PFSK-1 (cell line): ENCODE data around the gene DYNC1LI1.

Experiments
- FOXP2 ChIP-seq: optimal IDR thresholded peaks from 2 replicates; pipeline ENCODE3; 2011; ENCODE audit warnings: borderline replicate concordance, control low read depth, inconsistent platforms; ENCODE audit not compliant: insufficient read depth; ENCODE audit errors: extremely low read length, extremely low read depth
- POLR2AphosphoS5 ChIP-seq: IDR thresholded peaks from 2 replicates; pipeline ENCODE4 v1.6.1; 2012; ENCODE audit warnings: low read depth, mild to moderate bottlenecking, control low read depth, low read length, moderate library complexity
- TAF1 ChIP-seq: IDR thresholded peaks from 2 replicates; pipeline ENCODE4 v1.6.1; 2012; ENCODE audit warnings: low read length, control low read depth, borderline replicate concordance; ENCODE audit not compliant: insufficient read depth
- TF ChIP-seq, protein P1 (sequence below), 2 experiments: IDR thresholded peaks; 2 replicates each; pipeline versions ENCODE4 v1.6.1 to v1.8.0; 2011 to 2012; ENCODE audit warnings: low read depth in 2 of 2, low read length in 2 of 2, control low read depth in 1 of 2, inconsistent platforms in 1 of 2, mild to moderate bottlenecking in 1 of 2, moderate library complexity in 1 of 2; ENCODE audit not compliant: insufficient read depth in 1 of 2

DNA sequence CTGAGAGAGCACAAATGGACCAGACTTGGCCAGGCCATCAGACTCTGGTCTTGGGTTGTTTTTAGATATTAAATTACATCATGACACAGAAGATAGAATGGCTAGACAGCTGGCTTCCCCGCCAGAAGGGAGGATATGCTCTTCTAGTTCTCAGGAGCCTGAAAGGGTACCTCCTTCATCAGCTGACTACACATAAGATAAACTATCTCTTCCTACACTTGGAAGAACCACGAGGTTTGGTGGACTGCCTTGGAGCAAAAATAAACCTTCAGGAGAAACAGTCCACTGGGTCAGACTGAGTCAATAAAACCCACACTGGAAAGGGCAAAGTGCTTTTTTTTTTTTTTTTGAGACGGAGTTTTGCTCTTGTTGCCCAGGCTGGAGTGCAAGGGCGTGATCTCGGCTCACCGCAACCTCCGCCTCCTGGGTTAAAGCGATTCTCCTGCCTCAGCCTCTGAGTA is 26.3 kb upstream of the DYNC1LI1 start:
- TF ChIP-seq, protein P1, sequence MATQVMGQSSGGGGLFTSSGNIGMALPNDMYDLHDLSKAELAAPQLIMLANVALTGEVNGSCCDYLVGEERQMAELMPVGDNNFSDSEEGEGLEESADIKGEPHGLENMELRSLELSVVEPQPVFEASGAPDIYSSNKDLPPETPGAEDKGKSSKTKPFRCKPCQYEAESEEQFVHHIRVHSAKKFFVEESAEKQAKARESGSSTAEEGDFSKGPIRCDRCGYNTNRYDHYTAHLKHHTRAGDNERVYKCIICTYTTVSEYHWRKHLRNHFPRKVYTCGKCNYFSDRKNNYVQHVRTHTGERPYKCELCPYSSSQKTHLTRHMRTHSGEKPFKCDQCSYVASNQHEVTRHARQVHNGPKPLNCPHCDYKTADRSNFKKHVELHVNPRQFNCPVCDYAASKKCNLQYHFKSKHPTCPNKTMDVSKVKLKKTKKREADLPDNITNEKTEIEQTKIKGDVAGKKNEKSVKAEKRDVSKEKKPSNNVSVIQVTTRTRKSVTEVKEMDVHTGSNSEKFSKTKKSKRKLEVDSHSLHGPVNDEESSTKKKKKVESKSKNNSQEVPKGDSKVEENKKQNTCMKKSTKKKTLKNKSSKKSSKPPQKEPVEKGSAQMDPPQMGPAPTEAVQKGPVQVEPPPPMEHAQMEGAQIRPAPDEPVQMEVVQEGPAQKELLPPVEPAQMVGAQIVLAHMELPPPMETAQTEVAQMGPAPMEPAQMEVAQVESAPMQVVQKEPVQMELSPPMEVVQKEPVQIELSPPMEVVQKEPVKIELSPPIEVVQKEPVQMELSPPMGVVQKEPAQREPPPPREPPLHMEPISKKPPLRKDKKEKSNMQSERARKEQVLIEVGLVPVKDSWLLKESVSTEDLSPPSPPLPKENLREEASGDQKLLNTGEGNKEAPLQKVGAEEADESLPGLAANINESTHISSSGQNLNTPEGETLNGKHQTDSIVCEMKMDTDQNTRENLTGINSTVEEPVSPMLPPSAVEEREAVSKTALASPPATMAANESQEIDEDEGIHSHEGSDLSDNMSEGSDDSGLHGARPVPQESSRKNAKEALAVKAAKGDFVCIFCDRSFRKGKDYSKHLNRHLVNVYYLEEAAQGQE (IDR thresholded peaks at IDR 0.05; ENCODE audit: insufficient read depth in 1 of 2, low read depth in 2 of 2, low read length in 2 of 2): no peak
- TF ChIP-seq TAF1: no peak
- TF ChIP-seq POLR2AphosphoS5: no peak
- TF ChIP-seq FOXP2: no peak
